Measurements from ENCODE around the gene DGKQ.
"Not testable (repeated sequence)": the region's sequence is repeated elsewhere in the genome, so short reads cannot be mapped to it uniquely, and the experiment has no call there.

DGKQ gene

DNA sequence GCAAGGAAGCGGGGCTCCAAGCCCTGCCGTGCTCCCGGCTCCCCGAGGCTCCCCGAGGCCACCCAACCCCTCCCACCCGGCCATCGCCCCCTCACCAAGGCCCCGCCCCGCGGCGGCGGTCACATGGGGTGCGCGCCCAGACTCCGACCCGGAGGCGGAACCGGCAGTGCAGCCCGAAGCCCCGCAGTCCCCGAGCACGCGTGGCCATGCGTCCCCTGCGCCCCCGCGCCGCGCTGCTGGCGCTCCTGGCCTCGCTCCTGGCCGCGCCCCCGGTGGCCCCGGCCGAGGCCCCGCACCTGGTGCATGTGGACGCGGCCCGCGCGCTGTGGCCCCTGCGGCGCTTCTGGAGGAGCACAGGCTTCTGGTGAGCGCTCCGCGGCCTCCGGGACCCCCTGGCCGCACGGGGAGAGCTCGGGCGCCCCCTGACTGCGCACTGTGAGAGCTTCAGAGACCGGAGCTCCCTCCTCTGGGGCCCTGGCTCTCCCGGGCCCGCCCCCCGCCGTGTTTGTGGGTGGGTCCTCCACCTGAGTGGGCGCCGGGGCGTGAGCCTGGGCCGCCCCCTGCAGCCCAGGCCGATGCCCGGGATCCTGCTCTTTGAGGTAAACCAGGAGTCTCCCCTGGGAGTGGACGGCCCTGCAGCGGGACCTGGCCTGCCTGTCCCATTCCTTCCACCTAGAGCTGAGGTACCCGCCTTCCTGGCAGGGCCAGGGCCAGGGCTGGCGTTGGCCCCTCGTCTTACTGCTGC is 13.7 kb upstream of the DGKQ start, which contains the start of gene IDUA:
IDUA (plus strand) TSS at position 166 of the 745 bp plus-strand sequence; CDS start at position 207, 41 bp downstream.
- DNase-seq (ENCODE audit: low read depth, low spot score): no peak
- no CpG with 5 or more reads among the region's 69 CpGs for WGBS (ENCODE audit: insufficient coverage, insufficient read length)

DNA sequence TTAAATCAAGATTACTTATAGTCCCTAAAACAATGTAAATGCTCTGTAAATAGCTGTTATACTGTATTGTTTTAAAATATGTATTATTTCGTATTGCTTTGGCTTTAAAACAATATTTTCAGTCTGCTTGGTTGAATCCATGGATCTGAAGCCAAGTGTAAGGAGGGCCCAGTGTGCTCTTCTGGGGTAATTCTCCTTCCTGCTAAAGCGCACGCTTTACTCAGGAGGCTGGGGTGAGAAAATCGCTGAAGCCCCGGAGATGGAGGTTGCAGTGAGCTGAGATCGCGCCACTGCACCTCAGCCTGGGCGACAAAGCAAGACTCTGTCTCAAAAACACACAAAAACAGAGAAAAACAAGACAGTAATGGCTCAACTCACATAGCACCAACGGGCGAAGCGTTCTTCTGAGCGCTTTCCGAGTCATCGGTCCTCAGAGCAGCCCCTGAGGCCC is 13.1 kb upstream of the DGKQ start:
- Histone ChIP-seq H3K9me3 (ENCODE audit: control insufficient read depth, insufficient read depth, low read length) (no peaks in the 10 kb centered on the region), H3K4me1 (ENCODE audit: control insufficient read depth, insufficient read depth, low read length) (no peaks in the 10 kb centered on the region), H3K27ac (ENCODE audit: low read length) (no peak overlapping the region), H3K36me3 (ENCODE audit: control insufficient read depth, insufficient read depth, low read length) (no peaks in the 10 kb centered on the region; the same call in 1 of the 2 replicates), H3K4me3 (ENCODE audit: low read length) (peak overlapping the region; percentile 41; the same call in 1 of the 2 replicates), H3K27me3 (ENCODE audit: control insufficient read depth, insufficient read depth, low read length) (peaks cover 2% of the 10 kb centered on the region; the same call in 1 of the 2 replicates)
- DNase-seq (ENCODE audit: low read depth, low spot score): no peak
- WGBS (ENCODE audit: insufficient coverage, insufficient read length): no CpG with 5 or more reads among the region's 14 CpGs

More for the DNA sequence above, 13.7 kb upstream of the DGKQ start, which contains the start of gene IDUA:
- Histone ChIP-seq H3K27me3 (ENCODE audit: control insufficient read depth, insufficient read depth, low read length) (peaks cover 2% of the 10 kb centered on the region; the same call in 1 of the 2 replicates), H3K4me1 (ENCODE audit: control insufficient read depth, insufficient read depth, low read length) (no peaks in the 10 kb centered on the region), H3K4me3 (ENCODE audit: low read length) (peak within 1 kb of the TSS; percentile 41; the same call in 1 of the 2 replicates), H3K27ac (ENCODE audit: low read length) (no peak within 1 kb of the TSS), H3K36me3 (ENCODE audit: control insufficient read depth, insufficient read depth, low read length) (no peaks in the 10 kb centered on the region; the same call in 1 of the 2 replicates), H3K9me3 (ENCODE audit: control insufficient read depth, insufficient read depth, low read length) (no peaks in the 10 kb centered on the region)

GRCh38 chr4:985123-985830 is 11.9 kb upstream of the DGKQ start:
- peak; percentile 48 for DNase-seq (ENCODE audit: low read depth, low spot score)
- Histone ChIP-seq H3K4me3 (ENCODE audit: low read length) (peak overlapping the region; percentile 7; the same call in 1 of the 2 replicates), H3K4me1 (ENCODE audit: control insufficient read depth, insufficient read depth, low read length) (no peaks in the 10 kb centered on the region), H3K36me3 (ENCODE audit: control insufficient read depth, insufficient read depth, low read length) (no peaks in the 10 kb centered on the region; the same call in 1 of the 2 replicates), H3K27ac (ENCODE audit: low read length) (no peak overlapping the region), H3K9me3 (ENCODE audit: control insufficient read depth, insufficient read depth, low read length) (no peaks in the 10 kb centered on the region), H3K27me3 (ENCODE audit: control insufficient read depth, insufficient read depth, low read length) (peaks cover 2% of the 10 kb centered on the region; the same call in 1 of the 2 replicates)
- WGBS (ENCODE audit: insufficient coverage, insufficient read length): no CpG with 5 or more reads among the region's 23 CpGs

GRCh38 chr4:984336-985054 is 11.1 kb upstream of the DGKQ start:
- no peak overlapping the region for H3K4me3 ChIP-seq (ENCODE audit: low read length)
- no peak overlapping the region for H3K27ac ChIP-seq (ENCODE audit: low read length)
- H3K4me1 ChIP-seq (ENCODE audit: control insufficient read depth, insufficient read depth, low read length): 0 out of 2 replicates have a peak, but pooled peaks cover under 1% of the 10 kb centered on the region
- no peaks in the 10 kb centered on the region; the same call in 1 of the 2 replicates for H3K36me3 ChIP-seq (ENCODE audit: control insufficient read depth, insufficient read depth, low read length)
- DNase-seq (ENCODE audit: low read depth, low spot score): no peak
- WGBS (ENCODE audit: insufficient coverage, insufficient read length): no CpG with 5 or more reads among the region's 15 CpGs
- H3K27me3 ChIP-seq (ENCODE audit: control insufficient read depth, insufficient read depth, low read length): peaks cover 2% of the 10 kb centered on the region; the same call in 1 of the 2 replicates
- no peaks in the 10 kb centered on the region for H3K9me3 ChIP-seq (ENCODE audit: control insufficient read depth, insufficient read depth, low read length)

DNA sequence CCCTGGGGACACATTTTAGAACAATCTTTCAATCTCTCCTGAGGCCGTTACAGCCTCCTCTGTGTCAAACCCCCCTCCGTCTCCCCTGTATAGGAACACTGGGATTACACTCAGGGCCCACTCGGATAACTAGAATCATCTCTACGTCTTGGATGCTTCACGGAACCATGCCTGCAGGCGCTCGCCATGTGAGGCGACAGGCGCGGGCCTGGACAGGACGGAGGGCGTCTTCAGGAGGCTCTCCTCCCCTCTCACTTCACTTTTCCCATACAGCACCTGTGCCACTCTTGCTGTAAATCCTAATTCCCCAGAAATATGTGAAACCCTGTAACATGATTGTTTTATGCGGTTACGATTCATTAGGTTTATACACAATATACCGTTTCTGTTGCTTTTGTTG is 9.4 kb upstream of the DGKQ start:
- Histone ChIP-seq H3K4me3 (ENCODE audit: low read length) (no peak overlapping the region), H3K27me3 (ENCODE audit: control insufficient read depth, insufficient read depth, low read length) (peaks cover 2% of the 10 kb centered on the region; the same call in 1 of the 2 replicates), H3K36me3 (ENCODE audit: control insufficient read depth, insufficient read depth, low read length) (no peaks in the 10 kb centered on the region), H3K4me1 (ENCODE audit: control insufficient read depth, insufficient read depth, low read length) (0 out of 2 replicates have a peak, but pooled peaks cover 2% of the 10 kb centered on the region), H3K9me3 (ENCODE audit: control insufficient read depth, insufficient read depth, low read length) (no peaks in the 10 kb centered on the region), H3K27ac (ENCODE audit: low read length) (no peak overlapping the region)
- WGBS (ENCODE audit: insufficient coverage, insufficient read length): no CpG with 5 or more reads among the region's 15 CpGs
- DNase-seq (ENCODE audit: low read depth, low spot score): no peak

DNA sequence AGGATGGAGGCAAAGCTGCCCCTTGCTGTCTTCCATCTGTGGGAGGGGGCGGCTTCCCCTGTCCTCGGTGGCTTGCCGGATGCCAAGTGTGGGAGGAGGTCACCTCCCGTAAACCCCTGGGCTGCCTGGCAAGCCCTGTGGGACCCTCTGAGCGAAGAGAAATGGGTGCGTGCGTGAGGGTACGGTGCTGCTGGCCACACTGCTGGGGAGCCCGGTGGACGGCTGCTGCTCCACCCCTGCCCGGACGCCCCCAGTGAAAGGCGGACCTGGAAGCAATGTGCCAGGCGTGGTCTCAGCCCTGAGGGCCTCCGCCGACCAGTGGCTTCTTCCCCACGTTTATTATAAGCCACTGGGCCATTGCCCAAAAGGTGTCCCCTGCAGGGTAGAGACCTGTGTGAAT is 8.9 kb upstream of the DGKQ start:
- peaks cover 2% of the 10 kb centered on the region; the same call in 1 of the 2 replicates for H3K27me3 ChIP-seq (ENCODE audit: control insufficient read depth, insufficient read depth, low read length)
- H3K4me1 ChIP-seq (ENCODE audit: control insufficient read depth, insufficient read depth, low read length): 0 out of 2 replicates have a peak, but pooled peaks cover 2% of the 10 kb centered on the region
- H3K9me3 ChIP-seq (ENCODE audit: control insufficient read depth, insufficient read depth, low read length): no peaks in the 10 kb centered on the region
- no peak overlapping the region for H3K27ac ChIP-seq (ENCODE audit: low read length)
- no peaks in the 10 kb centered on the region for H3K36me3 ChIP-seq (ENCODE audit: control insufficient read depth, insufficient read depth, low read length)
- H3K4me3 ChIP-seq (ENCODE audit: low read length): no peak overlapping the region; the same call in 1 of the 2 replicates
- no CpG with 5 or more reads among the region's 17 CpGs for WGBS (ENCODE audit: insufficient coverage, insufficient read length)
- no peak for DNase-seq (ENCODE audit: low read depth, low spot score)

- Histone ChIP-seq H3K27ac (ENCODE audit: low read length) (no peak overlapping the region), H3K9me3 (ENCODE audit: control insufficient read depth, insufficient read depth, low read length) (no peaks in the 10 kb centered on the region), H3K4me1 (ENCODE audit: control insufficient read depth, insufficient read depth, low read length) (0 out of 2 replicates have a peak, but pooled peaks cover 2% of the 10 kb centered on the region), H3K27me3 (ENCODE audit: control insufficient read depth, insufficient read depth, low read length) (no peaks in the 10 kb centered on the region), H3K4me3 (ENCODE audit: low read length) (no peak overlapping the region), H3K36me3 (ENCODE audit: control insufficient read depth, insufficient read depth, low read length) (no peaks in the 10 kb centered on the region)
- no CpG with 5 or more reads among the region's 20 CpGs for WGBS (ENCODE audit: insufficient coverage, insufficient read length)
- no peak for DNase-seq (ENCODE audit: low read depth, low spot score)
Observed at GRCh38 chr4:978957-979701, 5.8 kb upstream of the DGKQ start.

- DNase-seq (ENCODE audit: low read depth, low spot score); H3K4me3 ChIP-seq (ENCODE audit: low read length); H3K27ac ChIP-seq (ENCODE audit: low read length); H3K36me3 ChIP-seq (ENCODE audit: control insufficient read depth, insufficient read depth, low read length); H3K9me3 ChIP-seq (ENCODE audit: control insufficient read depth, insufficient read depth, low read length); H3K27me3 ChIP-seq (ENCODE audit: control insufficient read depth, insufficient read depth, low read length); H3K4me1 ChIP-seq (ENCODE audit: control insufficient read depth, insufficient read depth, low read length): not testable (repeated sequence)
- no CpG with 5 or more reads among the region's 25 CpGs for WGBS (ENCODE audit: insufficient coverage, insufficient read length)
Observed at GRCh38 chr4:976016-976415, 2.6 kb upstream of the DGKQ start.

GRCh38 chr4:974668-975067 is 1.3 kb upstream of the DGKQ start:
- Histone ChIP-seq H3K9me3 (ENCODE audit: control insufficient read depth, insufficient read depth, low read length) (no peaks in the 10 kb centered on the region), H3K4me1 (ENCODE audit: control insufficient read depth, insufficient read depth, low read length) (peaks cover 2% of the 10 kb centered on the region; the same call in 1 of the 2 replicates), H3K4me3 (ENCODE audit: low read length) (no peak overlapping the region), H3K27me3 (ENCODE audit: control insufficient read depth, insufficient read depth, low read length) (no peaks in the 10 kb centered on the region; the same call in 1 of the 2 replicates), H3K36me3 (ENCODE audit: control insufficient read depth, insufficient read depth, low read length) (0 out of 2 replicates have a peak, but pooled peaks cover 3% of the 10 kb centered on the region), H3K27ac (ENCODE audit: low read length) (no peak overlapping the region)
- WGBS (ENCODE audit: insufficient coverage, insufficient read length): no CpG with 5 or more reads among the region's 9 CpGs
- DNase-seq (ENCODE audit: low read depth, low spot score): no peak

All from iPS DF 6.9 (cell line).